ENCODE data around the gene PDCD1LG2. TPM values are rescaled to one million over a fixed set of nuclear protein-coding genes. Genes with fewer than 3 reads are reported as not detected.

Gene PDCD1LG2
- total and polyA plus RNA-seq, 2 experiments from 2014 or later = not detected

GRCh38 chr9:5574097-5574496 lies 63.8 kb downstream of the PDCD1LG2 start:
- H3K9me2 ChIP-seq (ENCODE audit: insufficient read depth) = no peaks in the 10 kb centered on the region
- H3K4me3 ChIP-seq = no peak overlapping the region
- Mint-ChIP-seq H3K4me3 (no peak overlapping the region), H3K9me3 (no peaks in the 10 kb centered on the region), H3K27ac (no peak overlapping the region), H3K36me3 (ENCODE audit: low read depth) (no peaks in the 10 kb centered on the region), H3K27me3 (ENCODE audit: insufficient read depth, low read depth, poor library complexity) (no peaks in the 10 kb centered on the region), H3K4me1 (peaks cover 9% of the 10 kb centered on the region; the same call in 2 of the 3 replicates)
- H3K4me1 ChIP-seq (ENCODE audit: insufficient read depth) = peaks cover 10% of the 10 kb centered on the region; the same call in 1 of the 2 replicates
- H3K27me3 ChIP-seq (ENCODE audit: insufficient read depth) = no peaks in the 10 kb centered on the region
- no peak for ATAC-seq
- no peaks in the 10 kb centered on the region for H3K36me3 ChIP-seq (ENCODE audit: insufficient read depth)
- H4K20me1 ChIP-seq (replicated peaks; ENCODE audit: insufficient read depth) = no peaks in the 10 kb centered on the region
- no peak for TF ChIP-seq EZH2phosphoT487 (IDR thresholded peaks at IDR 0.05; ENCODE audit: unreplicated experiment)
- TF ChIP-seq POLR2AphosphoS5 (IDR thresholded peaks at IDR 0.05; ENCODE audit: low read depth) = no peak
- H3F3A ChIP-seq (replicated peaks; ENCODE audit: low read depth) = no peaks in the 10 kb centered on the region
- no peak overlapping the region for H3K4me2 ChIP-seq
- no peak for DNase-seq (ENCODE audit: low spot score)
- H3K27ac ChIP-seq (ENCODE audit: low read depth) = no peak overlapping the region
- no peaks in the 10 kb centered on the region for H3K79me2 ChIP-seq (replicated peaks; ENCODE audit: insufficient read depth)
- no peak overlapping the region for H2AFZ ChIP-seq

GRCh38 chr9:5575000-5575399 lies 64.7 kb downstream of the PDCD1LG2 start:
- Mint-ChIP-seq H3K36me3 (ENCODE audit: low read depth) (no peaks in the 10 kb centered on the region), H3K27me3 (ENCODE audit: insufficient read depth, low read depth, poor library complexity) (no peaks in the 10 kb centered on the region), H3K9me3 (no peaks in the 10 kb centered on the region), H3K4me3 (no peak overlapping the region), H3K4me1 (peaks cover 6% of the 10 kb centered on the region; the same call in 2 of the 3 replicates), H3K27ac (no peak overlapping the region)
- H3F3A ChIP-seq (replicated peaks; ENCODE audit: low read depth) = no peaks in the 10 kb centered on the region
- H3K27ac ChIP-seq (ENCODE audit: low read depth) = no peak overlapping the region
- DNase-seq (ENCODE audit: low spot score) (peak; percentile 23), ATAC-seq (no peak; the same call in 2 of the 3 replicates)
- H3K9me2 ChIP-seq (ENCODE audit: insufficient read depth) = no peaks in the 10 kb centered on the region
- no peaks in the 10 kb centered on the region for H4K20me1 ChIP-seq (replicated peaks; ENCODE audit: insufficient read depth)
- TF ChIP-seq CREB1 (CRISPR knock-in tag; IDR thresholded peaks at IDR 0.05; ENCODE audit: low read depth) (no peak), ETS1 (IDR thresholded peaks at IDR 0.05) (no peak), EZH2 (IDR thresholded peaks at IDR 0.05; ENCODE audit: low read depth, unreplicated experiment) (no peak), ZNF462 (CRISPR knock-in tag; IDR thresholded peaks at IDR 0.05) (no peak), STAT1 (IDR thresholded peaks at IDR 0.05; ENCODE audit: unreplicated experiment) (no peak)
- TF ChIP-seq, protein P1, sequence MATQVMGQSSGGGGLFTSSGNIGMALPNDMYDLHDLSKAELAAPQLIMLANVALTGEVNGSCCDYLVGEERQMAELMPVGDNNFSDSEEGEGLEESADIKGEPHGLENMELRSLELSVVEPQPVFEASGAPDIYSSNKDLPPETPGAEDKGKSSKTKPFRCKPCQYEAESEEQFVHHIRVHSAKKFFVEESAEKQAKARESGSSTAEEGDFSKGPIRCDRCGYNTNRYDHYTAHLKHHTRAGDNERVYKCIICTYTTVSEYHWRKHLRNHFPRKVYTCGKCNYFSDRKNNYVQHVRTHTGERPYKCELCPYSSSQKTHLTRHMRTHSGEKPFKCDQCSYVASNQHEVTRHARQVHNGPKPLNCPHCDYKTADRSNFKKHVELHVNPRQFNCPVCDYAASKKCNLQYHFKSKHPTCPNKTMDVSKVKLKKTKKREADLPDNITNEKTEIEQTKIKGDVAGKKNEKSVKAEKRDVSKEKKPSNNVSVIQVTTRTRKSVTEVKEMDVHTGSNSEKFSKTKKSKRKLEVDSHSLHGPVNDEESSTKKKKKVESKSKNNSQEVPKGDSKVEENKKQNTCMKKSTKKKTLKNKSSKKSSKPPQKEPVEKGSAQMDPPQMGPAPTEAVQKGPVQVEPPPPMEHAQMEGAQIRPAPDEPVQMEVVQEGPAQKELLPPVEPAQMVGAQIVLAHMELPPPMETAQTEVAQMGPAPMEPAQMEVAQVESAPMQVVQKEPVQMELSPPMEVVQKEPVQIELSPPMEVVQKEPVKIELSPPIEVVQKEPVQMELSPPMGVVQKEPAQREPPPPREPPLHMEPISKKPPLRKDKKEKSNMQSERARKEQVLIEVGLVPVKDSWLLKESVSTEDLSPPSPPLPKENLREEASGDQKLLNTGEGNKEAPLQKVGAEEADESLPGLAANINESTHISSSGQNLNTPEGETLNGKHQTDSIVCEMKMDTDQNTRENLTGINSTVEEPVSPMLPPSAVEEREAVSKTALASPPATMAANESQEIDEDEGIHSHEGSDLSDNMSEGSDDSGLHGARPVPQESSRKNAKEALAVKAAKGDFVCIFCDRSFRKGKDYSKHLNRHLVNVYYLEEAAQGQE (IDR thresholded peaks at IDR 0.05; ENCODE audit: unreplicated experiment) = no peak
- TF ChIP-seq, protein P2, sequence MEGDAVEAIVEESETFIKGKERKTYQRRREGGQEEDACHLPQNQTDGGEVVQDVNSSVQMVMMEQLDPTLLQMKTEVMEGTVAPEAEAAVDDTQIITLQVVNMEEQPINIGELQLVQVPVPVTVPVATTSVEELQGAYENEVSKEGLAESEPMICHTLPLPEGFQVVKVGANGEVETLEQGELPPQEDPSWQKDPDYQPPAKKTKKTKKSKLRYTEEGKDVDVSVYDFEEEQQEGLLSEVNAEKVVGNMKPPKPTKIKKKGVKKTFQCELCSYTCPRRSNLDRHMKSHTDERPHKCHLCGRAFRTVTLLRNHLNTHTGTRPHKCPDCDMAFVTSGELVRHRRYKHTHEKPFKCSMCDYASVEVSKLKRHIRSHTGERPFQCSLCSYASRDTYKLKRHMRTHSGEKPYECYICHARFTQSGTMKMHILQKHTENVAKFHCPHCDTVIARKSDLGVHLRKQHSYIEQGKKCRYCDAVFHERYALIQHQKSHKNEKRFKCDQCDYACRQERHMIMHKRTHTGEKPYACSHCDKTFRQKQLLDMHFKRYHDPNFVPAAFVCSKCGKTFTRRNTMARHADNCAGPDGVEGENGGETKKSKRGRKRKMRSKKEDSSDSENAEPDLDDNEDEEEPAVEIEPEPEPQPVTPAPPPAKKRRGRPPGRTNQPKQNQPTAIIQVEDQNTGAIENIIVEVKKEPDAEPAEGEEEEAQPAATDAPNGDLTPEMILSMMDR (conservative IDR thresholded peaks at IDR 0.05; ENCODE audit: low read depth in 2 of 2) = peak in 1 of 2 experiments; percentile 46; a peak in 2 of 4 replicates
- no peaks in the 10 kb centered on the region for H3K36me3 ChIP-seq (ENCODE audit: insufficient read depth)
- no peaks in the 10 kb centered on the region for H3K27me3 ChIP-seq (ENCODE audit: insufficient read depth)
- no peak overlapping the region for H3K4me3 ChIP-seq
- H3K4me2 ChIP-seq = no peak overlapping the region
- H3K4me1 ChIP-seq (ENCODE audit: insufficient read depth) = peaks cover 10% of the 10 kb centered on the region; the same call in 1 of the 2 replicates
- no peaks in the 10 kb centered on the region for H3K79me2 ChIP-seq (replicated peaks; ENCODE audit: insufficient read depth)
- no peak overlapping the region for H2AFZ ChIP-seq

Measured in GM23338 (cell line).